GM21576 (cell line): ENCODE measurements around the gene GREB1.

Experiments used
- ATAC-seq: cut with Tn5 transposase; IDR thresholded peaks from one replicate; pipeline ENCODE4 v1.9.1; 2021; ENCODE audit warnings: mild to moderate bottlenecking, moderate library complexity; ENCODE audit not compliant: unreplicated experiment

Gene GREB1

DNA sequence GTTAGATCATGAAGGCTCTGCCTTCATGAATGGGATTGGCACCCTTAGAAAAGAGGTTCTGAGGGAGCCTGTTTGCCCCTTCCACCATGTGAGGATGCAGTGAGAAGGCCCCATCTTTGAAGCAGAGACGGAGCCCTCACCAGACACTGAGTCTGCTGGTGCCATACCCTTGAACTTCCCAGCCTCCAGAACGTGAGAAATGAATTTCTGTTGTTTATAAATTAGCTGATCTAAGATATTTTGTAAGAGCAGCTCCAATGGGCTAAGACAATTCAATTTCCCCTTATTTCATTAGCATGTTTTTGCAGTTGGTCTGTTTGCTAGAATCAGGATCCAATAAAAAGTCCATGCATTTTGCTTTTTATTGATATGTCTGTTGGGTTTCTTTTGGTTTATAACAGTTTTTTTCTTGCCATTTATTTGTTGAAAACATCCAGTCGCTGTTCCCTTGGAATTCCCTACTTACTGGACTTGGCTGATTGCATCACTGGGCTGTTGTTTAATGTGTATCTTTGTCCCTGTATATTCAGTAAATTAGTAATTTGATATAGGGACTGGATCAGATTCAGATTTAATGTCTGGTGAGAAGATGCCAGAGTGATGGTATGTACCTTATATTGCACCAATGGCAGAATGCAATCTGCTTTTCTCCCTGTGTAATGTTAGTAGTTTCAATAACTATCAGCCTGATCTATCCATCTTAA lies 24.0 kb upstream of the GREB1 start:
- ATAC-seq: no peak

DNA sequence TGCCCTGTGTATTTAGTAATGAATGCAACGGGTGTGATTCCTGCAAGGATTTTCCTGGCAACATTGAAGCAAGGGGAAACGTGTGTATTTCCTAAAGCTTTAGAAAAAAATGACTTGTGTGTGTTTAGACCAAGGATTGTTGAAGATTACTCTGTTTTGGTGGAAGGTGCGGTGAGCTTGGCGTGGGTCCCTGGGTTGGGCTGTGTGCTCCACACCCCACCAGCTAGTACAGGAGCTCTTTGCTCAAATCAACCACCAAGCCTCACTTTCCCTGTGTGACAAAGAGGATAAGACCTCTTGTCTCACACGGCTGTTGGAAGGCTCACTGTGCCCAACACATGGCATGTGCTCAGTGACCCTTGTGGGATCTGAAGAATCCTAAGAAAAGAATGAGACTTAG lies 21.4 kb upstream of the GREB1 start:
- ATAC-seq: no peak

DNA sequence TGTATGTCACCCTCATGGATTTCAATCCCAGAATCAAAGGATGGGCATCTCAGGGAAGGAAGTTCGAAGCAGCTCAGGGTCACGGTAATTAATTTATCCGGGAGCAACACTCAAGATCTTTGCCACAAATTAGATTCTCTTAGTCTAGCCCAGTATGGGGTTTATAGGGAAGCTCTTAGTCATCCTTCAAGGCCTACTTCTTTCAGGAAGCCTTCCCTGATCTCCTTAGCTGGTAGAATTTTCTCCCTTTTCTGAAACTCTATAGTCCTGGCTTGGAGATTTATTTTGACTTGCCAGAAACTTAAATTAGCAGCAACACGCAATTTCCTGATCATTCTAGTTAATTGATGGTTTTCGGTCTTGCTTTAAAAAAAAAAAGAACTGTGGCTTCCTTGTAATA lies 20.5 kb upstream of the GREB1 start:
- no peak for ATAC-seq

DNA sequence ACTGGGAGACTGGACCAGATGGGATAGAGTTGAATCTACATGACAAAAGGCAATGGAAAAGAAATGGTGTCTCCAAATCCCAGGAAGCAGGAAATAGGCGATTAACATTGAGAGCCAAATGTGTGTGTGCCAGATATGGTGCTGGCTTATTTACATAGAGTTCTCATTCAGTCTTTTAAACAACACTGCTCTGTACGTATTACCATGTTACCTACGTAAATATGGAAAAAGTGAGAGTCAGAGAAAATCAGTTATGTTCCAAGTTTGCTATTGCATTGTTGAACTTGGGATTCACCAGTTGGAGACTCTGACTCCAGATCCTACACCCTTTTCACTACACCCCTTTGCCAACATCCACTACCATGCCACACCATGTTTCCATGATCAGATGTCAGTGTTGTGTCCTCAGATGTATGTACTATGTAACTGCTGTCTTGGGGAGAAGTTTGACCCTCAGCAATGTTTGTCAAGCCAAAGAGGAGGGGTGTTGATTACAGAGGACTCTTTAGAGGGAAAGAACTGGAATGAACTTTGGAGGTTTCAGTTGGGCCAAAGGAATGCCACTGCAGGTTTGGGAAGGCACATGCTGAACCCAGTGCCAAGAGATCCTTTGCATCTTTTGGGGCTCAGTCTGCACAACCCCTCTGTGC lies 19.6 kb upstream of the GREB1 start:
- no peak for ATAC-seq

DNA sequence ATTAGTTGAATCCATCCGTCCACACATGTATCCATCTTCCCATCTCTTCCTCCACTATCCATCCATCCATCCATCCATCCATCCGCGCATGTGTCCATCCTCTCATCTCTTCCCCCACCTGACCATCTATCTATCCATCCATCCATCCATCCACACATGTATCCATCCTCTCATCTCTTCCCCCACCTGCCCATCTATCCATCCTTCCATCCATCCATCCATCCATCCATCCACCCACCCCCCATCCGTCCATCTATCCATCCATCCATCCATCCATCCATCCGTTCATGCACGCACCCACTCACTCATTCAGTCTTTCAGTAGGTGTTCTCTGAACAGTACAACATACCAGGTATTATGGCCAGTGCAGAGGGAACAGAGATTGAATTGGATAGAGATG lies 18.9 kb upstream of the GREB1 start:
- ATAC-seq: no peak

DNA sequence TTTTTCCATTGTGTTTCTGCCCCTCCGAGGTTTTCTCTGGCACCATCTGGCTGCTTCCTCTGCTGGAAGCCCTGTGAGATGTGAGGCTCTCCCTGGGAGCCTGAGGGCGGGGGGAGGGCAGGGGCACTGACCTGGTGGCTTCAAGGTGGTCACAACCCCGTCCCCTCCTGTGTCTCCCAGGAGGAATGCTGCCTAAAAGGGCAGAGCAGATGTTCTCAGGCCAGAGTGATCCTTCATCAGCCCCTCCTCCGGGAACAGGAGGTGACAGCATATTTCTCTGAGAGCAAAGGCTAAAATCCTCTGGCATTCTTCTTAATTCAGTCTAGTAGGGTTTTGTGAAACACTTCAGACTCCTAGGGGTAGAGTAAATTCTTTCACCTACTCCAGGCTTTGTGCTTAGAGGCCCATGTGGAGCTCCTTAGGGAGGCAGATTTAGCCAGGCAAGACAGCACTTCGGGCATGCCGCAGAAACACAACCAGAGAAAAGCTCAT lies 18.3 kb upstream of the GREB1 start:
- no peak for ATAC-seq

DNA sequence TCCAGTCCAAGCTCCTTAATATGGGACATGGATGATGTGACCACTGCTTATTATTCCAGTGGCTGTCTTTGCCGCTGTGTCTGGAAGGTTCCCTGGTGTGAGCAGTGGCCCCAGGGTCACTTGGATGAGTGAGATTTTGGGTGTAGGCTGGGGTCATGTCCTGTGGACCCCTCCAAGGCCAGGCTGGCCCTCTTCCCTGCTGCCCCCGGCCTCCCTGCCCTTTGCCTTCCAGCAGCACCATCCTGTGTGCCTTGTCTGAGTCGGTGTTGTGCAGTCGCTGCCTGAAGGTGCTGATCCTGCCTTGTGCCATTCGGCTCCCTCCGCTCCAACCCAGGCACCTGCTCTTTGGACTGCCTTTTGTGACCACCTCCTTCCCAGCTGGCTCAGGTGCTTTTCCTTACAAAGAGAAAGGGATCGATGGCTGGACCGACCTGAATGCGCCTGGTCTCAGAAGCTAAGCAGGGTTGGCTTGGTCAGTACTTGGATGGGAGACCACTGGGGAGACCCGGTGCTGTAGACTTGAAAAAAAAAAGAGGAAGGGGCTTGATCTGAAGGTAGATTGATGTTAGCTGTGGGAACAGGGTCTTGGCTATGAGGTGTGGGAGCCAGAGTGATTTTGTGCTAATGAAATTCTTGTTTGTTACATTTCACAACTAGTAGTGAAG lies 16.7 kb upstream of the GREB1 start:
- ATAC-seq: no peak

DNA sequence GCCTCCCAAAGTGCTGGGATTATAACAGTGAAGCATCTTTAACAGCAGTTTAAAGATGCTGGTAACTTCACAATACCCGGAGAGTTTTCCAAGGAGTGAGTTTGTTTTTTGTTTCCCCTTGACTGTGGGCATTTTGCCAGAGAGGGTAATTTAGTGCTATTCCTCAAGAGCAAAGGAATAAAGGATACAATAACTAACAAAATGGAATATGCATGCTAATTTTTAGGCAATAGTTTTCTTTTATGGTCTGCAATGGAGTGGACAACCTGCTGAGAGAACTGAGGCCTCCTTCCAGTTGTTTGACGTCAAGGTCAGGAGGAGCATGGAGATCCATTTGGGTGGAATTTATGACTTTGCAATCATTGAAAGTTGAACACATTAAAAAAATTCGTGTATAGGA lies 15.9 kb upstream of the GREB1 start:
- ATAC-seq: no peak

DNA sequence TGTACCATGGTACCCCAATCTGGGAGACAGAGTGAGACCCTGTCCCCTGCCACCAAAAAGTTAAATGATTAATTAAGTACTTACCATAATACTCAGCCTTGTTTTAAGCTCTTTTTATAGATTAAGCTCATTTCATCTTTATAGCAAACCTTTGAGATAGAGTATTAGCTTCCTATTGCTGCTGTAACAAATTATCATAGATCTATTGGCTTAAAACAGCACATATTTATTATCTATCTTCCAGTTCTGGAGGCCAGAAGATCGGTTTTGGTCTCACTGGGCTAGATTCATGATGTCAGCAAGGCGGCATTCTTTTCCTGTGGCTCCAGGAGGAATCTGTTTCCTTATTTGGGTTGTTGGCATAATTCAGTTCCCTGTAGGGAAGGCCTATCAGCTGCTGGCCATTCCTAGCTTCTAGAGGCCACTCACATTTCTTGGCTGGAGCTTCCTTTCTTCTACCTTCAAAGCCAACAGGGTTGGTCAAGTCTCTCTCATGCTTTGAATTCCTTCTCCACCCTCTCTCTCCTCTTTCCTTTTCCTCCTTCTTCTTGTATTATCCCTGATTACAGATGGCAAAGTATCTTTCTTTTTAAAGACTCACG lies 13.7 kb upstream of the GREB1 start:
- ATAC-seq: no peak

DNA sequence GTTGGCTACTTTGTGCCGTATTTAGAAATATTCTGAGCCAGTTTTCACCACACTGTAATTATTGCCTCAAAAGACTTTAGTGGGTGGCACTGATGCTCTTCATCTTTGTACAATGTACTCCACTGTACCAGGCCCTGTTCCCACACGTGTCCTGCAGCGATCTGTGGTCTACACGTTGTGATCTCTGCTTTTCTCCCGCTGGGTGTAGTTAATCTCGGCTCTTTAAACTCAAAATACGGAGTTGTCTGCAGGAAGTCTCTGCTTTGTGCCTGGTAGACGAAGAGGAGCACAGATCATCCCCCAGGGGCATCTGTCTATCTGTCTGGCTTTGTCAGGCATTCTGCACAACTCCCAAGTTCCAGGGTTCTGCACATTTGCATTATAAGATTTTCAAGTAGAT lies 12.1 kb upstream of the GREB1 start:
- no peak for ATAC-seq

DNA sequence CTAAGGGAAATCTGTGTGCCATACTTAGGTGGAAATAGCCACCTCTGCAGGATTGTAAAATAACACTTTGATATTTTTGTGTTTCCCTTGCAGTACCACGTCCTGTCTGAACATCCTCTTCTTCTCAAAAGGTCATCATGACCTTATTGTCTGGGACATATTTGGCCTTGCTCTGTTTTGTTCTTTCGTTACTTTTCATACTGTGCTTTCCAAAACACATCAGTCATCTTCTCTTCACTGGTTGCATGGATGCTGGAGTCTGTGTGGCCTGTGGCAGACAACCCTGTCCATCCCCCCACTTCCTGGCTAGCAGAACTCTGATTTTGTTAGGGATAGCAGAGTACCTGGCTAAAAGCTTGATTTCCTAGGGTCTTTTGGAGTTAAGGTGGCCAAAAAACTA lies 9.4 kb upstream of the GREB1 start:
- no peak for ATAC-seq

DNA sequence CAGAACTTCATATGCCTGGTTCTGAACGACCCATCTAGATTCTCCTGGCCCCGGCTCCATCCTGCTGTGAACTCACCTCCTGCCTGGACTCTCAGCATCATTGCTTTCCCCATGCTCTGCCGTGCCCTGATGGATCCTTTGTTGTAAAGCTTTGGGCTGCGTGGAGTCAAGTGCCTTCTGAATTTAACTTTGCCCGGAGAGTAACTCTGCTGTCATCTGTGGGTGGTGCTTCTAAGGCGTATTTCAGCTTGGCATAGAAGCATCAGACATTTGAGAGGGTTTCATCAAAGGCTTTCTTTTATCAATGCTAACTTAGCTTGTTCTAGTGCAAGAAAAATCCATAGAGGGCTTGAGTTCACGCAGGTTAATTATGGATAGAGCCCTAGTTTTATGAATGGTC lies 8.1 kb upstream of the GREB1 start:
- no peak for ATAC-seq

DNA sequence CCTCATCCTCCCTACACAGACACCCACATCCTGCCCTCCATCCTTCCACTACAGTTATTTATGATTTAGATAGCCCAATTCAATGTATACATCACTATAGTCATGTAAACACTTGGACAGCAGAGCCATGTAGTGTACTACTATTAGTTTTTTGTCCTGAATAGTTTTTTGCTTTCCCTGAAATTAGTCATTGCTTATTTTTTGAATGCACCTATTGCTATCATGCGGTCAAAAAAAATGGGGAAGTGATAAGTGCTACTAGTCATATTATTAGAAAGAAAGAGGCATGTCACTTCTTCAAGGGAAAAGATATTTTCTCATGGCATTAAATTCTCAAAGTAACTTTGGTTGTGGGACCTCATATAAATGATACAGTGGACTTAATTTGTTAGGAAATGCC lies 6.8 kb upstream of the GREB1 start:
- ATAC-seq: no peak

DNA sequence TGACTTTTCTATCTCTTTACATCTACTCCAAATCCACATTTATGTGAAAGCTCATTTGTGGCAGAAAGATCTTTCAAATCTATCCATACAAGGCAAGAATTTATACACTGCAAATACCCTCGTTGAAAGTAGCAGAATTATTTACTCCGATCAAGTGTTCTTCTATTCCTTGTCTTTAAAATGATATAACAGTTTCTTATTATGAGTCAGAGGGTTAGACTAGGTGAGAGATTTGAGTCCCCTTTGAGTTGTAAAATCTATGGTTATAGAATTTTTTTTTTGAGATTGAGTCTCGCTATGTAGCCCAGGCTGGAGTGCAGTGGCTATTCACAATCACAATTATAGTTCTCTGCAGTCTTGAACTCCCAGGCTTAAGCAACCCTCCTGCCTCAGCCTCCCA lies 5.6 kb upstream of the GREB1 start:
- no peak for ATAC-seq

DNA sequence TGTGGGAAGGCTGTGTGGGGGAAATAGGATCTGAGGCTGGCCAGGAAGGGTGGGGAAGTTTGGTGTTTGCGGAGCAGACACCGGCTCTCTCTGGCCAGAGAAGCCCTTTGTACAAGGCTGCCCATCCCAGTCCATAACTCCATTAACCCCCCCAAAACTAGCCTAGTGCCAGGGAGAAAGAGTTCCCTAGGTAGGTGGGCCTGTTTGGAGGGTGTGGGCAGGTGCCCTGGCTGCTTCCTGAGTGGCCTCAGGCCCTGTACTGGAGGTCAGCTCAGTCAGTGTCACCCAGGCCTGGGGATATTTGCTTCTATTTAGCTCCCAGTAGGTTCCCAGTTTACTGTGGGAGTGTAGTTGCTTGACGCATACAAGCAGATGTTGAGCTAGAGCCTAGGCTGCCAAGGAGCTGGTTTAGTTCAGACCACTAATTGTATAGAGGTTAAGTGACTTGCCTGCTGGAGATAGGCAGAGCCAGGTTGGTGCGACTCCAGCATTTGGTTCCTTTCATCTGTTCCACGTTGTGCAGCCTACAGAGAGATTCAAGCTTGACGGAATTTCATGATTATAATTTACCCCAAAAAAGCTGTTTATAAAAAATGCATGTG lies 2.9 kb upstream of the GREB1 start:
- ATAC-seq: no peak

DNA sequence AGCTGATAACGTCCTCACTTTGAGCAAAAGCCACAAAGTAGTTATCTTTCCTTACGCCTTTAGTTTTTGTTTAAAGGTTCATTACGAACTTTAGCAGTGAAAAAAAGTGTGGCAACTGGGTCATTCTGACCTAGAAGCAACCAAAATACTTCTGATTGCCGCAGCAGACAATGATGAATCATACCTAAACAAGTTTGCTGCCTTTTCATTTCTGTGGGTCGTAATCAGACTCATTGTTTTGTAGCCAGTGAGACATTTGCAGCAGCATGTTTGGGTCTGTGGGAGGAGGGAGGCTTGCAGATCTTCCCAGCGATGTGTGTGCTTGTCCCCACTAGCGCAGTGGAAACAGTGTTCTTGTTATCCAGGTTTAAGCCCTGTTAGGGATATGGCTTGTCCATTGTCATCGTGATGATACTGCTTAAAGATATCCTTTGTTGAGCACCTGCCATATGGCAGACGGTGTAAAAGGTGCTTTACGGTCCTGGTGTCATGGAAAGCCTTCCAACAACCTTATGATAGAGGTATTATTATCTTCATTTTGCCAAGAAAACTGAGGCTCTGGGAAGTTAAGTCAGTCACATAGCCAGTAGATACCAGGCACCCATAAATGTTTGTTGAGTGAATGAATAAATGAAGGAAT lies 1.3 kb upstream of the GREB1 start:
- no peak for ATAC-seq

DNA sequence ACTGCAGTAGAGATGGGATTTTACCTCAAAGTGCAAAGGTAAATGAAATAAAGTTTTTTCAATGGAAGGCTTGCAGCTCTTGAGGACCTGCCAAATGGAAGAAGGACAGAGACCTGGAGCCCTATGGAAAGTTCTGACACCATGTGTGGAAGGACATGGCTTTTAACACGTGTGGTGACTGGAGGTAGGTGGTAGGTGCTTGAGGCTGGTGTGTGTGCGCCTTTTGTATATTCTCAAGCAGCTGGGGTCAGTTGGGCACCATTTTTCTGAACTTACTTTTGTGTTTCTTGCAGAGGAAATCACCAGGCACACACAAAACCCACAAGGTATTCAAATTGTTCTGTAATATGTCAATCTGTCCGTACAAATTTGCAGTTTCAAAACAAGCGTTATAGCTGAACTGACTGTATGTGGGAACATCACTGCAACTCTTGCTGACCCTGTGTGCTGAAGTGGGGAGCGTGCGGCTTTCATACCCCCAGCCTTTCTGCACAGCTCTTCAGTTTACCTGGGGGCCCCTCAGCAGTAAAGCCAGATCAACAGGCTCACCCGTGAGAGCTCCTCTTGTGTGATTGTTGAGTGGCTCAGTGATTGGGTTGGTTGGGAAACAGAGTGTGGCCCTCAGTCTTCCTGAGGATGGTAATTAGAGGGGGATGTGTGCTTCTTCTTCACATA lies 363 bp downstream of the GREB1 start:
- ATAC-seq: no peak

DNA sequence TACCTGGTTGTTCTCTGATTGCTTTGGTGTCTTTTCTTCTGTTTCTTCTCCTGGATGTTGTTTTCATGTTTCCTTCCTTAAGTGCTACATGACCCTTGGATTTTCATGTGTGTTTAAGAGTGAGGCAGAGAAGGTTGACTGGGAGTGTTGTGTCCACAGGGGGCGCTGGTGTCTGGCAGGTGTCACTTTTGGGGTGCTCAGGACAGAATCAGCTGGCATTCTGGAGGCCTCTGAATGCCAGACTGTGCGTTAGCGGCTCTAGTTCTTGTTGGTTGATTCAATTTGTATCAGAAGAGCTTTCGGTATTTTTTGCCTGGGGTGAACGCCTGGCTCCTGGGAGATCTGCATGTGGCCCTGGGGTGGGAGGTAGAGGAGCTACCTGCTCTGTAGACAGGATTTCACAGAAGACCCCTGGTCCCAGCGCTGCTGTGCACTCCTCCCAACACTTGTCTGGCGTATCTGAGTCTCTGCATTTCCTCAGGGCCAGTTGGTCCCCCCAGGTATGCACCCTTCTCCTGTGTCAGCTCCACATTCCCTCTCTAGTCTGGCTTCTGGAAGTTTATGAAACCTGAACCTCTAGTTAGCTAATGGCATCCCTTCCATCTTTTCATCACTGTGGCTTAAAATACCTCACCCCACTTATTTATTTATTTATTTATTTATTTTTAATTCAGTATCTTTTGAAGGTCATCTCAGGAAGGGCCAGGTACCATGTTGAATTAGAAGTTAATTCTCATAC lies 1.1 kb downstream of the GREB1 start:
- ATAC-seq: no peak

DNA sequence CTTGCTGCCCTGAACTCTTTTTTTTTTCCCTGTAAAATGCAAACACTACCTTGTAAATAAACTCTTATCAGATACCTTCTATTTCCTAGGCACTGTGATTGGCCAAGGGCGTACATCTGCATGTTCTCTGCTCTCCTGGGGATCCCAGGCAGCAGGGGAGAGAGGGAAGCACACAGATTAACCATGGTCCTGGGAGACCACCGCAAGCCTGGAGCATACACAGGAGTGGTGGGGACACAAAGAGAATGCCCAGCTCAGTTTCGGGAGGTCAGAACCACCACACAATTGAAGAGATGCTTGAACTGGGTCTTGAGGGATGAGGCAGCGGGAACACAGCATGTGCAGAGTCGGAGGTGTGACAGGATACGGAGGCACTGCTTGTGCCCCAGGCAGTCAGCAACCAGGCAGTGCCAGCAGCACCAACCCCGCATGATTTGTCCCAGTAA lies 2.1 kb downstream of the GREB1 start:
- no peak for ATAC-seq

DNA sequence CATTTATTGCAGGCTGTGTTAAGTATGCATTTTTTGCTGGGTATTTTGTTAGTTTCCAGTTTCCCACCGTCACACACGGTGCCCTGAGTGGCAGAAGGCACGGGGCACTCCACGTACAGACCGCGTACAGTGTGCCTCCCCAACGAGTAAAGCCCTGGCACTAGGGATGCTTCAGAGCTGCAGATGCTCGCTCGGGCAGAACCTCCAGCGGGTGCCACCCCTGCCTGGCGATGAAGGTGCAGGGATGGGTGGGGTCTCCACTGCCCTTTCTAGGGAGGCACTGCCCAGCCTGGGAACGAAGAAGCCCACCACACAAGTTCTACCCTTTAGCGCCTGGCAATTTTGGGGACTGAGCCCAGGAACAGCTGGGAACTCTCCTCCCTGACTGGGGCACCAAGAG lies 4.1 kb downstream of the GREB1 start:
- ATAC-seq: no peak
